NCI-H345 treated with DMSO at 0.1 percent for 48 hours (cell line): Measurements from ENCODE around the gene MPO.

ENCODE experiments used
- DNase-seq: peaks from one replicate; lab custom pipeline; 2025; ENCODE audit not compliant: unreplicated experiment; lab: John Stamatoyannopoulos, UW

MPO gene

GRCh38 chr17:58307468-58308172, 26.9 kb upstream of the MPO start:
- DNase-seq = no peak

DNA sequence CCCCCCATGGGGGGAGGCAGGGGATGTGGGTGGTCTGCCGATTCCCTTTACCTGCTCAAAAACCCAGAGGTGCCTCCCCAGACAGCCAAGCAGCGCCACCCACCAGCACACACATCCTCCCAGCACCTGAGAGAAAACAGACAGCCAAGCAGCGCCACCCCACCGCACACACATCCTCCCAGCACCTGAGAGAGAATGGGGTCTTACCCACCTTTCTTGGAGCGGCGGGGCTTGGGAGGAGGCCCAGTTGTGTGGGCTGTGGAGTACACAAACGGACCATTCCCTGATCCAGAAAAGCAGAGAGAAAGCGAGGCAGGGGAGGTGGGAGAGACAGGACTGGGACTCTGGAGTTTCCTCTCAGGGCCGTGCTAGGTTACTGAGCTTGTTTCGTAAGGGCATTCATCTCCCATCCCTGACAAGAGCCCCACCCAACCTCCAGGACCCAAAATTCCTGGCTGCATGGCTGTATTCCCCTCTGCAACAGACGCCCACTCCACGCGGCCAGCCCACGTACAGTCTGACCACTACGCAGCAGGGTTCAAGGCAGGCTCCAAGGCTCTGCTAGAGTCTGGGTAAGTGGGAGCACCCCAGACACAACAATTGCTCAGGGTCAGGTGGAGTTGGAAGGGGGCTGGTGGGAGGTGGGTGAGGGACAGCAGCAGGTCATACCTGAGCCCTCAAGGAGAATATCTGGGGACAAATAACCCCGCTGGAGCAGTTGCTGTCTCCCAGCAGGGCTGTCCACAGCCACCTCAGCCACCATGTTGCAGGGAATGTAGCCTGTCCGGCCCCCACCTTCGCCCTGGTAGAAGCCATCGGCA, 25.6 kb upstream of the MPO start:
- no peak for DNase-seq

- no peak for DNase-seq
Observed at GRCh38 chr17:58305626-58306025, 24.9 kb upstream of the MPO start.

- no peak for DNase-seq
Observed at GRCh38 chr17:58304750-58305486, 24.2 kb upstream of the MPO start.

- DNase-seq = no peak
Observed at GRCh38 chr17:58303971-58304749, 23.4 kb upstream of the MPO start.

DNA sequence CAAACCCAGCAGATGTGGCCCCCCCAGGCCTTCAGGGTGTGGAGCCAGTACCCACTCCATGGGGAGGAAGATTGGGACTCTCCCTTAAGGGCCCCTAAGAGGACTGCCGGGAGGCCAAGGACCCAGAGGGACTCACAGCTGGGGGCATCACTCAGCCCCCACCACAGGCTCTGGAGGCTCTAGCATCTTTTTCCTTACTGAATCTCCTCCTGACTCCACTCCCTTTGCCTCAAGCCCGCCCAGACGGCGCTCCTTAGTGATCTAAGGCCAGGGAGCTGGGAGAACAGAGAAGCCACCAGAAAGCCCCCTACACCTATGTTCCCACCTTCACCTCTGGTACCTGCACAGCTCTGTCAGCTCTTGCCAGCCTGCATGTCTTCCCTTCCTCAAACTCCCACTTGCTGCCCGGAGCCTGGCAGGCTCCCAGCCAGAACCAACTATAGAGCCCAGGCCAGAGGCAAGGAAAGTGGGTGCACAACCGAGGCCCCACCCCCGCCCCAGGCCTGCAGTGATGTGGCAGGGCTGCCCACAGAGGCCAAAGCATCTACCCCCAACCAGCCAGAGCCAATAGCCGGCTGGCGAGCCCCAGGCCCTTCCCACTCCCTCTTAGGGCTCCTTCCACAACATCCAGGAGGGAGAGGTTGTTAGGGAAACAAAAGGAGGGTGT, 22.3 kb upstream of the MPO start:
- DNase-seq = no peak

DNA sequence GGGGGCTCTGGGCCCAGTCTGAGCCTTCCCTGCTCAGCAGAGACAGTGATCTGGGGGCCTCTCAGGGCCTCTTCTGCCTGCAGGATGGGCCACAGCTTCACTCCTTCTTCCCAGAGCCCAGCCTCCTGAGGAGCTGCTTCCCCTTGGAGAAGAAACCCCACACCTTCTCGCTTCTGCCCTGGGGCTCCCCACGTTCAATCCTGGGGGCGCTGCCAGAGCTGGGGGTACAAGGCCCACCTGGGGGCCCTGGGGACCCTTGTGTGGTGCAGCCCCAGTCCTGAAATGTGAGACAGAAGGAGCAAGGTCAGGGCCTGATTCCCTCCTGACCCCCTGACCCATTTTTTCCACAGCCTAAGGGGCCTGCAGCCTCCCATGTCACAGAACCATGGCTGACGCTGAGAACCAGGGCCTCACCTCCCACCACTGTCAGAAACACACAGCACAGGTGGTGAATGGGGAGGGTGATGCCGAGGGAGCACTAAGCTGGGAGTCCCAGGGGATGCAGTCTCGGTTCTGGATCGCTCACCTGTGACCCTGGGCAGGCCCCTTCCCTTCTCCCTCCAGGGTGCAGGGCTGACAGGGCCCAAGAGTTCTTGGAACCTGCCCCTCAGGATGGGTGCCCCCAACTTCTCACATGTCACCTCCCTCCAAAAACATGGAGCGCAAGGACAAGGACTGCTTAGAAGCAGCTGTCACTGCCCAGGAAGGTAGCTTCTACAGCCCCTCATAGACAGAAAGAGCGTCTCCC, 21.6 kb upstream of the MPO start:
- DNase-seq = no peak

DNA sequence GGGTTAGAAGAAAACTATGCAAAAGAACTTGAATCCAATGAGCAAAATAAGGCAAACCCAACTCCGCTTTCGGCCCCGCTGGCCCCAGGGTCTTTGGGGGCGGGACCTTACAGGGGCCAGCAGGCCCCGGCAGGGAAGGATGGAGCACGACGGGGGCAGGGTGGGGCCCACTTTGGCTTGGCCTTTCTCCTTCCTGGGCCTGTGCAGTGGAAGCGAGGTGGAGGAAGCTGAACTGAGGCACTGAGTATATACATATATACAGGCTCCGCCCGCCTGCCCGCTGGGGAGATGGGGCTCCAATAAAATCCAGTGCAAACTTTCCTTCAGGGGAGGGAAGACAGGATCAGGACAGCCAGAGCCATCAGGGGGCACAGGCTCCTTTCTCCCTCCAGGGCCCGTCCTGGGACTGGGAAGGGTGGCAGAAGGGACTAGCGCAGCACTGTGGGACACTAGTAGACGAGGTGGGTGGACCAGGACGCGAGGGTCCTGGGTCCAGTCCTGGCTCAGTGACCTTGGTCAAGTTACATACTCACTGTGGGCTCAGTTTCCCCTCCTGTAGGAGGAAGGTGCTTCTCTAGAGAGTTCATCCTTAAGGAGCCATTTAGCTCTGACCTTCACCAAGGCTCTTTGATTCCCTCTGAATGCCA, 20.9 kb upstream of the MPO start:
- DNase-seq = no peak

DNA sequence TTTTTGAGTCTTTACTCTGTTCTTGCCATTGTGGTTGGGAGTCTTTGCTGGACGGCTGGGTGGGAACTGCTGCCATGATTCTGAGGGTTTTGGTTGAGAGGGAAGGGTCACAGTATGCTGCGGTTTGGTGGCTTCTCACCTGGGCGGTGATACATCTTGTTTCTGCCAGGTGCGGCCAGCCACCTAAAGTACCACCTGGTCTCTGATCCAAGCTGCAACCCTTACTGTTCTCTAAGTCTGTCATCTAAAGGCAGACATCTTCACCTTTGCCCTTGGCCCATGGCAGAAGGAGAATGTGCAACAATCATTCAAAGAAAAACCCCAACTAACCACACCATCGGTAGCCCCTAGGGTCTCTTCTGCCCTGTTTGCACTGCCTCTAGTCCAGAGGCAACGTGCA, 19.6 kb upstream of the MPO start:
- no peak for DNase-seq

- no peak for DNase-seq
Observed at GRCh38 chr17:58294034-58294433, 13.3 kb upstream of the MPO start.

- DNase-seq = no peak
Observed at GRCh38 chr17:58291246-58291645, 10.5 kb upstream of the MPO start.

DNA sequence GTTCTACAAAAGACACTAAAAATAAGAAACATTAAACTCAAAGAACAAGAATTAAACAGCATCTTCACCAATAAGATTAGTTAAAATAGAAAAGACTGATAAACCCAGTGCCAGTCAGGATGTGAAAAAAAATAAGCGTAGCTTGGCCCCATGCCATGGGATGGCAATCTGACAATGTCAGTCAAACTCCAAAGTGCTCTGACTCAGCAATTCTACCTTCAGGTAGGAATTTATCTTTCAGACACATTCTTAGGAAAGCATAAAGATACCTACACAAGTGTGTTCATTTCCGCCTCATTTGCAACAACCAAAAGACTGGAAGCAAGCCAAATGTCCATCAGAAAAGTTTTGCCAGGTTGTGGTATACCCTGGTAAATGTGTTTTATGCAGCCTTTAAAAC, 9.1 kb upstream of the MPO start:
- DNase-seq = peak; percentile 6

DNA sequence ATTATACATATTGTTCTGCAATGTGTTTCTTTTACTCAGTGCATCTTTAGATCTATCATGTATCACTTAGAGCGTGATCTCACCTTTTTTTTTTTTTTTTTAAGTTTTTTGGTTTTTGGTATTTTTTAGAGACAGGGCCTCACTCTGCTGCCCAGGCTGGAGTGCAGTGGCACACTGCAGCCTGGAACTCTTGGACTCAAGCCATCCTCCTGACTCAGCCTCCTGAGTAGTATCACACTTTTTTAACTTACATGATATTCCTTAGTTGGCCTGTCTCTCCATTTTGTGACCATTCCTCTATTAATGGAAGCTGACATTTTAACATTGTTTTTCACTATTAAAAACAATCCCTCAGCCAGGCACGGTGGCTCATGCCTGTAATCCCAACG, 4.7 kb upstream of the MPO start:
- DNase-seq = no peak

- no peak for DNase-seq
Observed at GRCh38 chr17:58284613-58285421, 4.1 kb upstream of the MPO start.

DNA sequence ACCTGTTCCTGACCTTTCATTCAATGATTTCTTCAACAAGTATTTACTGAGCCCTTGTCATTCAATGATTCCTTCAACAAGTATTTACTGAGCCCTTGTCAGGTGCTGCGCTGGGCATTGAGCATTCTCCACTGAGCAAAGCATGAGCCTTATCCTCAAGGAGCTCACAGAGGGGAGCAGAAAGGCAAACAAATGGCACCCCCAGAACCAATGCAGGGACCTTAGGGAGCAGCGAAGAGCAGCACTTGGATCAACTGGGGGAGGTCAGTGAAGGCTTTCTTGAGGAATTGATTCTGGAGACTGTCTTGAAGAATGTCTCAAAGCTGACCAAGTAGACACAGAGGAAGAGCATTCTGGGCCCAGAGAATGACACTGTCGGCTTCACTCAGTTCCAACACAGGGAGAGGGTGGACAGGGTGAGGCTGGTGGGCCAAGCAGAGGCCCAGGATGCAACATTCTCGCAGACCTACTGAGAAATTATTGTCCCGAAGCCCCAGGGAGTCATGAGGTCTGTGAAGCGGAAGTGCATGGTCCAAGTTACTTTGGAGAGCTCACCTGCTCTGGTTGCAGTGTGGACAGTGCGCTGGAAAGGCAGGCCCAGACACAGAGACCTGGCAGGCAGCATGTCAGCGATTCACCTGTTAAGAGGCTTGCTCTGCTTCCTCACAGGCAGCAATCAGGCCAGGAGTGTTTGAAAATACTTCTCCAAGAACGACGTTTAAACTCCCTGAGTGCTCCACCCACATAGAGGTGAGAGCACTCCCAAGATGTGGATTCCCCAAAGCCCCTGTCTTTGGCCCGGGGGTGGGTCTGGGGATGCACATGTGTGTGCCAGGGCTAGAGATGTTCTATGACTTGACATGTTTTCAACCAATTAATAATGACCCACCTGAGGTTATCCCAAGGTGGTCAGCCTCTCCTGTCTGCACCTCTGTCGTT, 3.2 kb upstream of the MPO start:
- DNase-seq = no peak

GRCh38 chr17:58282442-58282841, 1.7 kb upstream of the MPO start:
- no peak for DNase-seq

- DNase-seq = no peak
Observed at GRCh38 chr17:58281511-58282011, 826 bp upstream of the MPO start.
